ENCODE results near the gene C22orf23. TPM values are rescaled to one million over a fixed set of nuclear protein-coding genes. Genes with fewer than 3 reads are reported as not detected.

Gene C22orf23
- total and polyA plus RNA-seq, 2 of the 4 experiments (the other 2 are of a cell fraction) = 0.39 to 0.54 TPM

DNA sequence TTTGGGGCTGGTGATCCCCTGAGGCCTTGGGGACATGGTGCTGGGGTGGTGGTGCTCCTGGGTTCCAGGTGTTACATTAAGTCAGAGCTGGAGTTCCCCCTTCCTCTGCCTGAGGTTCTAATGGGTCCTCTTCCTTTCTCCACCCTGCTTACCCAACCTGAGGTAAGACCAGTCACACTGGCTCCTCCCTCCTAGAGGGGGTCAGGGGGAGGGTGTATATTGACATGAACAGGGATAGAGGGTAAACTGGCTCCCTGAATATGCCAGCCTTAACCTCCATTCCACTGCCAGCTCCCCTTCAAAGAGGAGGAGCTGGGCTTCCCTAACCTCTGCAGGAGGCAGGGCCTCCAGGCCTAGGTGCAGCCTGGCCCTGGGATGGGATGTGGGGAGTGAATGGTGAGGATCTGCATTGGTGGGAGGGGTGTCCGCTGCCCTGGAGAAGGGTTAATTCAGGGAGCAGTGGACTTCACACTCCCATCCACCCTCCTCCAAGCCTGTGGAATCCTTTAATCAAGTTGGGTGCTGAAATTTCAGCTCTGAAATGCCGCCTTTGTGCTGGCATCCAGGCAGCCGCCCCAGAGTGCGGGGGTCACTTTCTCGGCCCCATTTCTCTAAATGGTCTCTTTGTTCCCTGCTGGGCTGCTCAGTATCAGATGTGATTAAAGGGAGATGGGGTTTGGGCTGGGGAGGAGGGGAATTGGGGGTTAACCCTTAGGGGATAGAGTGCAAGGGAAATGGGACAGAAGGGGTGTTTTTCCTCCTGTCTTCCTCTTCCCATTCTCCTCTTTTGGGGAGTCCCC is 15.3 kb upstream of the C22orf23 start:
- no peak overlapping the region for H3K9ac ChIP-seq (ENCODE audit: low read depth, low read length)
- no peaks in the 10 kb centered on the region for H3K9me3 ChIP-seq (ENCODE audit: control insufficient read depth, insufficient read depth, low read length)
- no peak overlapping the region for H2BK15ac ChIP-seq (ENCODE audit: low read depth, low read length)
- H2BK20ac ChIP-seq (ENCODE audit: low read depth, low read length) = no peak overlapping the region
- H3K36me3 ChIP-seq (ENCODE audit: control insufficient read depth, insufficient read depth, low read length) = peaks cover 23% of the 10 kb centered on the region
- H4K8ac ChIP-seq (ENCODE audit: low read depth in 2 of 2, low read length in 2 of 2) = no peak overlapping the region
- DNase-seq = no peak
- H2AK9ac ChIP-seq (replicated peaks; ENCODE audit: low read depth, low read length, poor library complexity) = no peak overlapping the region
- H2AK5ac ChIP-seq (ENCODE audit: low read depth, low read length) = no peak overlapping the region
- in situ Hi-C loops (cut with MboI; ENCODE audit: low sequenced_read_pairs) = no loop called here
- no peaks in the 10 kb centered on the region for H3K27me3 ChIP-seq (ENCODE audit: control insufficient read depth, insufficient read depth, low read length)
- H4K91ac ChIP-seq (ENCODE audit: insufficient read depth, low read depth, low read length) = no peak overlapping the region
- no peak overlapping the region for H2BK120ac ChIP-seq (ENCODE audit: low read depth, low read length)
- no peak overlapping the region for H3K14ac ChIP-seq (replicated peaks; ENCODE audit: low read depth, low read length)
- peaks cover 11 to 13% of the 10 kb centered on the region in 2 experiments for H3K79me1 ChIP-seq (ENCODE audit: low read depth in 1 of 2, low read length in 2 of 2)
- no peak overlapping the region for H2AFZ ChIP-seq (replicated peaks; ENCODE audit: low read length, poor library complexity)
- no peak overlapping the region for H3K56ac ChIP-seq (ENCODE audit: extremely low read depth, insufficient read depth, low read length)
- no peak overlapping the region for H3K4me3 ChIP-seq (ENCODE audit: insufficient read depth, low read depth, low read length)
- no peak overlapping the region for H3K27ac ChIP-seq (ENCODE audit: insufficient read depth, low read length)
- intact Hi-C loops (cut with micrococcal nuclease) = no loop called here
- no peak overlapping the region for H3K4ac ChIP-seq (ENCODE audit: low read depth, low read length)
- dilution Hi-C loops (cut with HindIII; ENCODE audit: low sequenced_read_pairs, unreplicated experiment) = no loop called here
- 89% methylated on average over 3 of the region's 5 CpGs; no CpG with 5 or more reads in 1 of the 2 experiments for WGBS, 2 experiments (ENCODE audit: extremely low coverage in 2 of 2, insufficient read length in 1 of 2)
- H4K20me1 ChIP-seq (ENCODE audit: insufficient read depth, low read length) = peaks cover 12% of the 10 kb centered on the region
- peaks cover 5% of the 10 kb centered on the region; the same call in 1 of the 2 replicates for H3K9me1 ChIP-seq (ENCODE audit: insufficient read depth, low read length)
- H2BK5ac ChIP-seq (ENCODE audit: low read depth, low read length, poor library complexity, severe bottlenecking) = no peak overlapping the region
- POLR2A ChIA-PET (ENCODE audit: unreplicated experiment) = no interaction called here
- H3K23ac ChIP-seq (ENCODE audit: low read depth, low read length) = no peak overlapping the region
- TF ChIP-seq POLR2A (IDR thresholded peaks at IDR 0.05; ENCODE audit: low read depth, low read length) (no peak), BHLHE40 (IDR thresholded peaks at IDR 0.05; ENCODE audit: low read depth, low read length) (no peak), NFE2L2 (IDR thresholded peaks at IDR 0.05; ENCODE audit: low read depth, low read length) (no peak), RCOR1 (IDR thresholded peaks at IDR 0.05; ENCODE audit: insufficient replicate concordance, low read length) (no peak), MAZ (IDR thresholded peaks at IDR 0.05; ENCODE audit: borderline replicate concordance, low read depth, low read length) (no peak), RAD21 (IDR thresholded peaks at IDR 0.05; ENCODE audit: low read length) (no peak)
- TF ChIP-seq, protein P1, sequence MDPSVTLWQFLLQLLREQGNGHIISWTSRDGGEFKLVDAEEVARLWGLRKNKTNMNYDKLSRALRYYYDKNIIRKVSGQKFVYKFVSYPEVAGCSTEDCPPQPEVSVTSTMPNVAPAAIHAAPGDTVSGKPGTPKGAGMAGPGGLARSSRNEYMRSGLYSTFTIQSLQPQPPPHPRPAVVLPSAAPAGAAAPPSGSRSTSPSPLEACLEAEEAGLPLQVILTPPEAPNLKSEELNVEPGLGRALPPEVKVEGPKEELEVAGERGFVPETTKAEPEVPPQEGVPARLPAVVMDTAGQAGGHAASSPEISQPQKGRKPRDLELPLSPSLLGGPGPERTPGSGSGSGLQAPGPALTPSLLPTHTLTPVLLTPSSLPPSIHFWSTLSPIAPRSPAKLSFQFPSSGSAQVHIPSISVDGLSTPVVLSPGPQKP (IDR thresholded peaks at IDR 0.05; ENCODE audit: borderline replicate concordance, low read depth, low read length) = no peak
- no TSS peak for BruUV-seq (replicated peaks)
- no peak overlapping the region for H4K5ac ChIP-seq (ENCODE audit: low read depth, low read length)
- no peak overlapping the region for H3K18ac ChIP-seq (ENCODE audit: low read depth, low read length)
- H3K4me2 ChIP-seq (ENCODE audit: low read depth, low read length) = no peak overlapping the region
- H3K4me1 ChIP-seq (ENCODE audit: control insufficient read depth, insufficient read depth, low read length) = peaks cover 7% of the 10 kb centered on the region
- CTCF ChIA-PET = no interaction called here
- no peak for ATAC-seq (ENCODE audit: low read depth)
